Stomach (tissue), 4 donors: ENCODE results near the gene TRAF3IP3.

Source experiments
- CTCF ChIP-seq, 7 experiments: fragments of 450-650 bp in 4 of 7; fragments of 200-600 bp in 3 of 7; sonication (generic) in 3 of 7; IDR thresholded peaks; one replicate each; pipeline ENCODE4 v1.5.1; 2016 to 2019; ENCODE audit warnings: antibody characterized with exemption in 7 of 7, control low read depth in 2 of 7, mild to moderate bottlenecking in 1 of 7
- POLR2A ChIP-seq, 4 donors: fragments of 450-650 bp; IDR thresholded peaks; one replicate each; pipeline ENCODE4 v1.6.1; 2016; ENCODE audit warnings: antibody characterized with exemption in 4 of 4, control low read depth in 2 of 4, mild to moderate bottlenecking in 1 of 4, moderate library complexity in 1 of 4
- POLR2AphosphoS5 ChIP-seq, 3 donors: sonication (generic); formaldehyde crosslinking; IDR thresholded peaks; one replicate each; pipeline ENCODE4 v1.6.1; 2016; ENCODE audit warnings: antibody characterized with exemption in 3 of 3

GRCh38 chr1:209778102-209778501 is 22.2 kb downstream of the TRAF3IP3 start:
- TF ChIP-seq CTCF (IDR thresholded peaks at IDR 0.05) (no peak), POLR2A (IDR thresholded peaks at IDR 0.05) (no peak), POLR2AphosphoS5 (IDR thresholded peaks at IDR 0.05) (no peak)
